H9 (cell line): ENCODE results near the gene S100A4. TPM values are rescaled to one million over a fixed set of nuclear protein-coding genes. Genes with fewer than 3 reads are reported as not detected.

Experiments
- DNase-seq: peaks from one replicate; pipeline ENCODE4 v3.0.0-alpha.2; 2017
- H2AFZ ChIP-seq: one replicate; pipeline ENCODE4 v1.6.1; 2013; ENCODE audit warnings: mild to moderate bottlenecking, low read length, control low read depth, moderate library complexity
- H2AK5ac ChIP-seq: 2 replicates; pipeline ENCODE4 v1.6.1; 2013; ENCODE audit warnings: low read length, control low read depth, mixed read lengths; ENCODE audit not compliant: insufficient read length
- H2BK120ac ChIP-seq: one replicate; pipeline ENCODE4 v1.6.1; 2013; ENCODE audit warnings: low read depth, mild to moderate bottlenecking, low read length, control low read depth, inconsistent platforms; ENCODE audit not compliant: poor library complexity, severe bottlenecking
- H2BK12ac ChIP-seq: 2 replicates; pipeline ENCODE4 v1.6.1; 2013; ENCODE audit warnings: low read length, control low read depth, mixed read lengths, low read depth; ENCODE audit not compliant: insufficient read length
- H2BK15ac ChIP-seq: 2 replicates; pipeline ENCODE4 v1.6.1; 2013; ENCODE audit warnings: low read depth, low read length, control low read depth
- H2BK20ac ChIP-seq: one replicate; pipeline ENCODE4 v1.6.1; 2013; ENCODE audit warnings: low read depth, mild to moderate bottlenecking, low read length, control low read depth, inconsistent platforms; ENCODE audit not compliant: poor library complexity, severe bottlenecking
- H2BK5ac ChIP-seq: 2 replicates; pipeline ENCODE4 v1.6.1; 2013; ENCODE audit warnings: low read length, control low read depth, mixed read lengths; ENCODE audit not compliant: insufficient read length
- H3K14ac ChIP-seq: 2 replicates; pipeline ENCODE4 v1.6.1; 2013; ENCODE audit warnings: low read length, control low read depth; ENCODE audit not compliant: insufficient read depth
- H3K18ac ChIP-seq: 2 replicates; pipeline ENCODE4 v1.6.1; 2013; ENCODE audit warnings: low read depth, mild to moderate bottlenecking, mixed read lengths, low read length, control low read depth; ENCODE audit not compliant: insufficient read length
- H3K23ac ChIP-seq: 2 replicates; pipeline ENCODE4 v1.6.1; 2013; ENCODE audit warnings: low read length, control low read depth, mixed read lengths, low read depth; ENCODE audit not compliant: insufficient read length
- H3K23me2 ChIP-seq: 2 replicates; pipeline ENCODE4 v1.6.1; 2013; ENCODE audit warnings: low read depth, mild to moderate bottlenecking, mixed read lengths, low read length, control low read depth; ENCODE audit not compliant: insufficient read length, poor library complexity, severe bottlenecking
- H3K27ac ChIP-seq: 2 replicates; pipeline ENCODE4 v1.5.1; 2013; ENCODE audit warnings: low read length, control low read depth, mixed read lengths, low read depth; ENCODE audit not compliant: insufficient read length
- H3K27me3 ChIP-seq: 2 replicates; pipeline ENCODE4 v1.6.1; 2013; ENCODE audit warnings: low read length, control low read depth, inconsistent platforms; ENCODE audit not compliant: insufficient read depth
- H3K4ac ChIP-seq: 2 replicates; pipeline ENCODE4 v1.6.1; 2013; ENCODE audit warnings: low read depth, mild to moderate bottlenecking, control low read depth, inconsistent platforms, low read length, moderate library complexity
- H3K4me1 ChIP-seq: 2 replicates; pipeline ENCODE4 v1.6.1; 2013; ENCODE audit warnings: low read length, control low read depth, inconsistent platforms; ENCODE audit not compliant: insufficient read depth
- H3K4me2 ChIP-seq: 2 replicates; pipeline ENCODE4 v1.6.1; 2013; ENCODE audit warnings: low read length, control low read depth, mixed read lengths; ENCODE audit not compliant: insufficient read length, insufficient read depth
- H3K56ac ChIP-seq: 2 replicates; pipeline ENCODE4 v1.6.1; 2013; ENCODE audit warnings: low read depth, mild to moderate bottlenecking, mixed read lengths, low read length, control low read depth; ENCODE audit not compliant: insufficient read length
- H3K79me1 ChIP-seq: 2 replicates; pipeline ENCODE4 v1.6.1; 2013; ENCODE audit warnings: low read depth, mild to moderate bottlenecking, moderate library complexity, low read length, control low read depth, inconsistent platforms; ENCODE audit not compliant: insufficient read depth, poor library complexity, severe bottlenecking
- H3K79me2 ChIP-seq: 2 replicates; pipeline ENCODE4 v1.6.1; 2013; ENCODE audit warnings: low read length, control low read depth, inconsistent platforms; ENCODE audit not compliant: insufficient read depth
- H3K9ac ChIP-seq: 2 replicates; pipeline ENCODE4 v1.6.1; 2013; ENCODE audit warnings: low read length, control low read depth, mixed read lengths; ENCODE audit not compliant: insufficient read length; ENCODE audit errors: extremely low read depth
- H3K9me3 ChIP-seq: one replicate; pipeline ENCODE4 v1.6.1; 2013; ENCODE audit warnings: low read depth, low read length, inconsistent platforms; ENCODE audit not compliant: control insufficient read depth
- H3T11ph ChIP-seq: one replicate; pipeline ENCODE4 v1.6.1; 2013; ENCODE audit warnings: mild to moderate bottlenecking, low read length, control low read depth, inconsistent platforms
- H4K20me1 ChIP-seq: one replicate; pipeline ENCODE4 v1.6.1; 2013; ENCODE audit not compliant: control insufficient read depth, insufficient read length, insufficient read depth
- H4K5ac ChIP-seq: 2 replicates; pipeline ENCODE4 v1.6.1; 2013; ENCODE audit warnings: low read depth, mild to moderate bottlenecking, mixed read lengths, low read length, control low read depth; ENCODE audit not compliant: insufficient read length
- H4K8ac ChIP-seq: replicated peaks from 2 replicates; pipeline ENCODE4 v1.6.1; 2013; ENCODE audit warnings: low read length, control low read depth, mixed read lengths, low read depth; ENCODE audit not compliant: insufficient read length
- H4K91ac ChIP-seq: 2 replicates; pipeline ENCODE4 v1.6.1; 2013; ENCODE audit warnings: low read depth, mild to moderate bottlenecking, moderate library complexity, mixed read lengths, low read length, control low read depth; ENCODE audit not compliant: insufficient read length
- H3K27ac Mint-ChIP-seq, 3 experiments: 2 replicates in 2 of 3; 3 replicates in 1 of 3; pipeline ENCODE4 v1.8.0; 2020 to 2021; ENCODE audit warnings: mixed read lengths in 3 of 3, mild to moderate bottlenecking in 1 of 3, moderate library complexity in 1 of 3
- H3K27me3 Mint-ChIP-seq: 2 replicates; pipeline ENCODE4 v1.8.0; 2021; ENCODE audit warnings: low read depth, mild to moderate bottlenecking, moderate library complexity, mixed read lengths
- H3K36me3 Mint-ChIP-seq, 3 experiments: 2 replicates in 2 of 3; 3 replicates in 1 of 3; pipeline ENCODE4 v1.8.0; 2020 to 2021; ENCODE audit warnings: low read depth in 3 of 3, mixed read lengths in 3 of 3; ENCODE audit not compliant: insufficient read depth in 1 of 3
- H3K4me1 Mint-ChIP-seq, 2 experiments: 2 replicates each; pipeline ENCODE4 v1.8.0; 2020; ENCODE audit warnings: mixed read lengths in 2 of 2
- H3K4me3 Mint-ChIP-seq, 2 experiments: 2 replicates in 1 of 2; 3 replicates in 1 of 2; pipeline ENCODE4 v1.8.0; 2020 to 2021; ENCODE audit warnings: mild to moderate bottlenecking in 2 of 2, mixed read lengths in 2 of 2, moderate library complexity in 1 of 2
- H3K9me3 Mint-ChIP-seq, 2 experiments: 2 replicates in 1 of 2; 3 replicates in 1 of 2; pipeline ENCODE4 v1.8.0; 2020; ENCODE audit warnings: mild to moderate bottlenecking in 2 of 2, mixed read lengths in 2 of 2, moderate library complexity in 1 of 2
- CTCF ChIP-seq: fragments of 200-600 bp; sonication (generic); conservative IDR thresholded peaks from 3 replicates; pipeline ENCODE4 v1.8.0; 2021; ENCODE audit warnings: antibody characterized with exemption, mild to moderate bottlenecking
- WGBS: extraction: QIAGEN DNeasy Blood & Tissue Kit; methylation state at CpG from one replicate; pipeline ENCODE4 v1.1.7; 2013; ENCODE audit warnings: missing lambda C conversion rate, low lambda C conversion rate, mixed read lengths; ENCODE audit not compliant: insufficient read length; ENCODE audit errors: extremely low coverage; 5-methylcytosine and 5-hydroxymethylcytosine counted together
- total RNA-seq: library from RNA; stranded (reverse); gene quantifications from 2 replicates; pipeline ENCODE4 v1.2.1, GENCODE V29; 2021

Gene S100A4
- total RNA-seq, 1 experiment from 2014 or later, result 9.0 TPM

- WGBS, result no CpG with 5 or more reads among the region's 1 CpG
- no peak overlapping the region for H3T11ph ChIP-seq
- no peak overlapping the region for H4K8ac ChIP-seq
- Mint-ChIP-seq H3K4me1 (peaks cover 9 to 16% of the 10 kb centered on the region in 2 experiments; a peak in 3 of 4 replicates), H3K9me3 (no peaks in the 10 kb centered on the region), H3K27me3 (no peaks in the 10 kb centered on the region; the same call in 1 of the 2 replicates), H3K4me3 (no peak overlapping the region), H3K27ac (no peak overlapping the region), H3K36me3 (no peaks in the 10 kb centered on the region)
- no peak overlapping the region for H2AFZ ChIP-seq
- no peak overlapping the region for H2BK15ac ChIP-seq
- no peak overlapping the region for H4K91ac ChIP-seq
- no peak overlapping the region for H2BK5ac ChIP-seq
- no peak overlapping the region for H3K18ac ChIP-seq
- H3K9me3 ChIP-seq, result no peaks in the 10 kb centered on the region
- H3K4ac ChIP-seq, result no peak overlapping the region
- no peak overlapping the region for H3K4me2 ChIP-seq
- no peaks in the 10 kb centered on the region for H3K79me2 ChIP-seq
- H3K27ac ChIP-seq, result no peak overlapping the region
- no peak for TF ChIP-seq CTCF
- H3K9ac ChIP-seq, result no peak overlapping the region
- DNase-seq, result no peak
- no peak overlapping the region for H4K5ac ChIP-seq
- H2BK20ac ChIP-seq, result no peak overlapping the region
- no peak overlapping the region for H3K23ac ChIP-seq
- H3K14ac ChIP-seq, result no peak overlapping the region
- H3K56ac ChIP-seq, result no peak overlapping the region
- H3K79me1 ChIP-seq, result no peaks in the 10 kb centered on the region
- H2BK120ac ChIP-seq, result no peak overlapping the region
- H3K4me1 ChIP-seq, result no peaks in the 10 kb centered on the region; the same call in 1 of the 2 replicates
- H3K23me2 ChIP-seq, result no peaks in the 10 kb centered on the region
- H2AK5ac ChIP-seq, result no peak overlapping the region
- no peaks in the 10 kb centered on the region for H4K20me1 ChIP-seq
- no peaks in the 10 kb centered on the region for H3K27me3 ChIP-seq
- H2BK12ac ChIP-seq, result no peak overlapping the region
Measured at GRCh38 chr1:153586347-153586746, 40.7 kb upstream of the S100A4 start.
